Omental fat pad (tissue), 4 donors: ENCODE data around the gene PFKFB3. TPM values are rescaled to one million over a fixed set of nuclear protein-coding genes. Genes with fewer than 3 reads are reported as not detected.

Experiments used
- ATAC-seq: fragments of 150-250 bp; one replicate; pipeline ENCODE4 v1.9.1; 2016; ENCODE audit warnings: mild to moderate bottlenecking, moderate library complexity; ENCODE audit not compliant: low FRiP score
- DNase-seq: peaks from one replicate; pipeline ENCODE4 v3.0.0-alpha.2; 2019; ENCODE audit warnings: low spot score
- CTCF ChIP-seq, 3 donors: fragments of 450-650 bp; IDR thresholded peaks; one replicate each; pipeline ENCODE4 v1.5.1; 2016 to 2017; ENCODE audit warnings: antibody characterized with exemption in 3 of 3, mild to moderate bottlenecking in 3 of 3, moderate library complexity in 2 of 3
- total RNA-seq, 4 donors: library from RNA; depleted of rRNA; stranded (reverse); fragments of >200 nt; gene quantifications; one replicate each; pipeline ENCODE4 v1.1.0, GENCODE V29; 2016

PFKFB3 gene
- total RNA-seq, 4 donors from 2014 or later = 213 to 1,086 (median 354) TPM

GRCh38 chr10:6171881-6172695 is 30.6 kb upstream of the PFKFB3 start:
- DNase-seq = peak; percentile 38
- no peak for TF ChIP-seq CTCF (IDR thresholded peaks at IDR 0.05)
- ATAC-seq = peak; percentile 12

- TF ChIP-seq CTCF (IDR thresholded peaks at IDR 0.05) = no peak
- DNase-seq (no peak), ATAC-seq (no peak)
Measured at GRCh38 chr10:6173203-6173602, 29.5 kb upstream of the PFKFB3 start.

GRCh38 chr10:6174201-6174874 is 28.4 kb upstream of the PFKFB3 start:
- DNase-seq (no peak), ATAC-seq (no peak)
- TF ChIP-seq CTCF (IDR thresholded peaks at IDR 0.05) = no peak

- ATAC-seq (no peak), DNase-seq (no peak)
- no peak for TF ChIP-seq CTCF (IDR thresholded peaks at IDR 0.05)
Measured at GRCh38 chr10:6175329-6176055, 27.2 kb upstream of the PFKFB3 start.

- ATAC-seq = no peak
- no peak for TF ChIP-seq CTCF (IDR thresholded peaks at IDR 0.05)
- DNase-seq = no peak
Measured at GRCh38 chr10:6176691-6177231, 26.0 kb upstream of the PFKFB3 start.

GRCh38 chr10:6177880-6178281 is 24.9 kb upstream of the PFKFB3 start:
- no peak for TF ChIP-seq CTCF (IDR thresholded peaks at IDR 0.05)
- no peak for DNase-seq

More at GRCh38 chr10:6177880-6178281, 24.9 kb upstream of the PFKFB3 start:
- no peak for ATAC-seq
